Measurements from ENCODE around the gene KRTAP10-11. TPM values are rescaled to one million over a fixed set of nuclear protein-coding genes. Genes with fewer than 3 reads are reported as not detected.

Gene KRTAP10-11
- polyA plus RNA-seq, 1 of the 3 experiments (the other 2 are of a cell fraction): not detected

GRCh38 chr21:44650973-44651675, 4.9 kb downstream of the KRTAP10-11 start:
- no peak overlapping the region for H2AFZ ChIP-seq (ENCODE audit: low read depth)
- no peak overlapping the region for H3K9ac ChIP-seq
- H3K79me2 ChIP-seq (ENCODE audit: insufficient read depth): no peaks in the 10 kb centered on the region
- peaks cover 62% of the 10 kb centered on the region for H3K27me3 ChIP-seq (ENCODE audit: insufficient read depth)
- H3K36me3 ChIP-seq (replicated peaks in 1 of 2; ENCODE audit: control insufficient read depth in 1 of 2, insufficient read depth in 2 of 2, low read length in 1 of 2): no peaks in the 10 kb centered on the region
- ChIA-PET POLR2A (no interaction called here), CTCF (no interaction called here)
- H4K20me1 ChIP-seq (ENCODE audit: insufficient read depth): no peaks in the 10 kb centered on the region
- H3K9me2 ChIP-seq: no peaks in the 10 kb centered on the region
- H3K4me1 ChIP-seq (ENCODE audit: control insufficient read depth in 1 of 2, insufficient read depth in 2 of 2, low read depth in 1 of 2, low read length in 1 of 2): no peaks in the 10 kb centered on the region
- no peaks in the 10 kb centered on the region for H3K9me3 ChIP-seq
- H3K27ac ChIP-seq (ENCODE audit: low read depth in 2 of 2, low read length in 1 of 2): no peak overlapping the region
- H3F3A ChIP-seq (replicated peaks; ENCODE audit: insufficient read depth): no peaks in the 10 kb centered on the region
- no peak overlapping the region for H3K4me2 ChIP-seq
- WGBS (ENCODE audit: low lambda C conversion rate): 12% methylated on average over 9 of the region's 12 CpGs
- TF ChIP-seq IRF3 (IDR thresholded peaks at IDR 0.05; ENCODE audit: low read depth, low read length) (no peak), CTCF (IDR thresholded peaks at IDR 0.05) (no peak), GABPA (IDR thresholded peaks at IDR 0.05; ENCODE audit: low read depth) (no peak), REST (IDR thresholded peaks at IDR 0.05; ENCODE audit: low read depth, low read length) (no peak), SMC3 (IDR thresholded peaks at IDR 0.05; ENCODE audit: low read depth, low read length) (no peak), TEAD4 (IDR thresholded peaks at IDR 0.05; ENCODE audit: borderline replicate concordance, insufficient read depth) (no peak), CHD2 (IDR thresholded peaks at IDR 0.05; ENCODE audit: low read length, partially characterized antibody) (no peak), TCF12 (IDR thresholded peaks at IDR 0.05) (no peak), RCOR1 (IDR thresholded peaks at IDR 0.05; ENCODE audit: low read length) (no peak), MXI1 (IDR thresholded peaks at IDR 0.05; ENCODE audit: low read depth, low read length) (no peak), SIN3A (IDR thresholded peaks at IDR 0.05; ENCODE audit: borderline replicate concordance, low read depth, low read length) (no peak), ZBTB33 (IDR thresholded peaks at IDR 0.05; ENCODE audit: borderline replicate concordance, low read depth) (no peak), FOSL2 (IDR thresholded peaks at IDR 0.05; ENCODE audit: borderline replicate concordance, low read depth) (no peak), RAD21 (IDR thresholded peaks at IDR 0.05; ENCODE audit: low read length) (no peak), USF2 (IDR thresholded peaks at IDR 0.05; ENCODE audit: borderline replicate concordance, low read depth, low read length) (no peak), RFX5 (IDR thresholded peaks at IDR 0.05; ENCODE audit: low read length) (no peak), YY1 (IDR thresholded peaks at IDR 0.05; ENCODE audit: low read depth) (no peak), MAX (IDR thresholded peaks at IDR 0.05; ENCODE audit: low read depth) (no peak), USF1 (IDR thresholded peaks at IDR 0.05; ENCODE audit: borderline replicate concordance, low read depth) (no peak)
- DNase-seq: no peak
- H3K4me3 ChIP-seq (ENCODE audit: low read depth in 2 of 2, low read length in 1 of 2): no peak overlapping the region

Data from SK-N-SH (cell line).